ENCODE results near the gene POC1B. TPM values are rescaled to one million over a fixed set of nuclear protein-coding genes. Genes with fewer than 3 reads are reported as not detected.

POC1B gene
- 10 to 100 TPM in 1 of 9 donors, 1 to 10 TPM in 8; 6.8 to 12.4 (median 8.7) TPM for total RNA-seq
- polyA plus RNA-seq, result 1 to 10 TPM; 3.3 to 6.7 TPM
- long read RNA-seq, donor 1, partial matches to known transcripts, result 0 of 14 reads
- long read RNA-seq, donor 1, other reads (novel, unspliced or antisense), result 6 of 14 reads
- long read RNA-seq, donor 2, full-length matches to known transcripts, result 14 of 28 reads
- long read RNA-seq, donor 2, partial matches to known transcripts, result 3 of 28 reads
- long read RNA-seq, donor 2, other reads (novel, unspliced or antisense), result 11 of 28 reads
- long read RNA-seq, donor 3, transcript POC1B-201 (12 exons, 3,001 nt), result major isoform, 6 of 19 reads
- long read RNA-seq, donor 3, partial matches to known transcripts, result 1 of 19 reads
- long read RNA-seq, donor 3, other reads (novel, unspliced or antisense), result 7 of 19 reads

DNA sequence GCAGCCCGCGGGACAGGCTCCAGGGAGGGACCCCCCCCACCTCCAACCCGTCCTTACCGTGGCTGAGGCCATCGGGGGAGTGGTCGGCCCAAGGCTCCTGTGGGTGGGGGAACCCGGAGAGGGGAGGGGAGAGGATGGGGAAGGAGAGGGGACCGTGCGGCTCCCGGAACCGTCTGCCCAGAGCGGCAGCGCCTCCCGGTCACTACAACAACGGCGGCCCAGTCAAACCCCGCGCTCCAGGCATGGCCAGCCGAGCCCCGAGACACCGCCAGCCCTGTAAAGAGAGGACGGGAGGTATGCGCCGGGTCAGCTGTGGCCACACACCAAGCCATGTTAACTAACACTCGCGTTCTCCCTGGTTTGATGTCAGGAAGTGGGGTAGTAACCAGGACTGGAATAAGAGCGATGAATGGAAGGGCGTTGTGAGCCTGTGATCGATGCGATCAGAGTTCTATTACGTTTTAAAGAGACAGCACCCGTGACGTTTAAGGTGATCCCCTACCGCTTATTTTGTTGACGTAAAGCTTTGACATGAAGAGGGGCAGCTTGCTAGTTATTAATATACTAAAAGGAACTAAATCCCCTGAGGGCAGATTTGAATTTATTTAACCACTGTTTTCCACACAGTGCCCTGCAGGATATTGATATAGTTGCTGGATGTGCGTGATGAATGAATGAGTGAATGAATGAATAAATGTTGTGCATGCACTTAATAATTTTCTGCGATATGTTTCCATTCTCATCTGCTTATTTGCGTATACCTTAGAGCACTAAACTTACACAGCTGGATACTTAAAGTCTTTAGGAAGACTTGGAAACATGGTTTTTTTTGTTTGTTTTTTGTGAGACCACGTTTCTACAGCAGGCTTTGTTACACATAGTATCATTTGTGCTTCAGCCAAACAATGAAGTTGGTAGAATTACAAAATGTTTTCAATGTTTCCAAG is at the start of gene POC1B:
Gene POC1B, minus strand, starts transcription at position 224 of the 947 bp plus-strand sequence. Its CDS starts 152 bp downstream, at position 72.
- no peaks in the 10 kb centered on the region for H3K9me3 ChIP-seq
- intact Hi-C loops (cut with DNase I), result loop anchor here (2.0 to 10.0 kb wide), 11 partner anchors 39 to 509 kb away; partner anchors contain the start of gene DUSP6 (in 4 of the 10)
- H3K27ac ChIP-seq, result peak within 1 kb of the TSS; percentile 74 to 95 (median 90)
- peak; percentile 91 to 93 (median 92) for ATAC-seq
- H3K36me3 ChIP-seq, result peaks cover 0 to 3% (median 0%) of the 10 kb centered on the region in 9 donors
- H3K4me1 ChIP-seq, result peaks cover 6 to 46% (median 35%) of the 10 kb centered on the region in 12 donors
- no peaks in the 10 kb centered on the region for H3K27me3 ChIP-seq
- TF ChIP-seq, protein P1, sequence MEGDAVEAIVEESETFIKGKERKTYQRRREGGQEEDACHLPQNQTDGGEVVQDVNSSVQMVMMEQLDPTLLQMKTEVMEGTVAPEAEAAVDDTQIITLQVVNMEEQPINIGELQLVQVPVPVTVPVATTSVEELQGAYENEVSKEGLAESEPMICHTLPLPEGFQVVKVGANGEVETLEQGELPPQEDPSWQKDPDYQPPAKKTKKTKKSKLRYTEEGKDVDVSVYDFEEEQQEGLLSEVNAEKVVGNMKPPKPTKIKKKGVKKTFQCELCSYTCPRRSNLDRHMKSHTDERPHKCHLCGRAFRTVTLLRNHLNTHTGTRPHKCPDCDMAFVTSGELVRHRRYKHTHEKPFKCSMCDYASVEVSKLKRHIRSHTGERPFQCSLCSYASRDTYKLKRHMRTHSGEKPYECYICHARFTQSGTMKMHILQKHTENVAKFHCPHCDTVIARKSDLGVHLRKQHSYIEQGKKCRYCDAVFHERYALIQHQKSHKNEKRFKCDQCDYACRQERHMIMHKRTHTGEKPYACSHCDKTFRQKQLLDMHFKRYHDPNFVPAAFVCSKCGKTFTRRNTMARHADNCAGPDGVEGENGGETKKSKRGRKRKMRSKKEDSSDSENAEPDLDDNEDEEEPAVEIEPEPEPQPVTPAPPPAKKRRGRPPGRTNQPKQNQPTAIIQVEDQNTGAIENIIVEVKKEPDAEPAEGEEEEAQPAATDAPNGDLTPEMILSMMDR (IDR thresholded peaks at IDR 0.05), result no peak
- TF ChIP-seq POLR2A (IDR thresholded peaks at IDR 0.05), result no peak
- 1 to 7% (median 2%) methylated on average over 11 to 39 of the region's 39 CpGs for WGBS, 4 donors
- DNase-seq, result peak; percentile 83 to 91 (median 86)
- peak within 1 kb of the TSS; percentile 68 to 97 (median 92) for H3K4me3 ChIP-seq

DNA sequence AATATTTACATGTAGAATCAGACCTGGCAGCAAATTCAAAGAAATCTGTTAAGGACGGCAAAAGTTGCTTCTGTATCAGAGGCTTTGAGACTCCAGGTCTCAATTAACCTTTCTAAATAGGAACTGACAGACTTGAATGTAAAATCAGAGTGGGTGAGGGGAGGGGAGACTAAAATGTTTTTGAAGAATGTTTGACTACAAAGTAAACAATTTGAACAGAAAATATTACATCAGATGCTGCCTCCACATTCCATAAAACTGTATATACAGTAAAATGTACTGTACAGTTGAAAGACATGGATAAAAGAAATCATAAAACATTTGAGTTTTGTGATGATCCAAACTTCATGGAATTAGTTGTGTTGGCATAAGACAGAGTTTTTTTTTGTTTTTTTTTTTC is 49.5 kb upstream of the POC1B start:
- no peaks in the 10 kb centered on the region for H3K36me3 ChIP-seq
- intact Hi-C loops (cut with DNase I), result no loop called here

DNA sequence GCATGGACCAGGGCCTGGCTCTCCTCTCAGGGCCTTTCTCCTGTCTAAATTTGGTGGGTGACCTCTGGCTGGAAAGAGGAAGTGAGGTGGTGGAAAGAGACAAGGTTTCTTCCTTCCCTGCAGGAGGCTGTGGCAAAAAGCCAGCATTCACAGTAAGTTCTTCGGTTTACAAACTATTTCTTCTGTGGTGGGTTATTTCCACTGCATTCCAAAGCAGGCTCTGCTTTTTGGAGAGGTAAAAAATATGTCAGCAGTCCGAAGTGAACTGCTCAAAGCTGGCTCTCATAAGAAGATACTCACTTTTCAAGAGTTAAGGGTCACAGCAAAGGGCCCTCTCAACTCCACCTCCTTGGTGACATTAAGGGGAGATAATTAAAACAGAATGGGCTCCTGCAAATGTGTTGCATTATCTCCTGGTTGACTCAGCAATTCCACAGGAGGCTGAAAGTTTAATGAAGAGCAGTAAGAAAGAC is 48.9 kb upstream of the POC1B start:
- peaks cover 0 to 11% (median 3%) of the 10 kb centered on the region in 12 donors for H3K4me1 ChIP-seq
- DNase-seq, result peak in 3 of 5 donors; percentile 20 to 37 (median 23)
- ATAC-seq, result peak in 1 of 4 donors; percentile 49
- no peaks in the 10 kb centered on the region for H3K27me3 ChIP-seq
- WGBS, 4 donors, result 25 to 38% (median 34%) methylated on average over 2 of the region's 2 CpGs
- intact Hi-C loops (cut with DNase I), result no loop called here
- H3K9me3 ChIP-seq, result no peaks in the 10 kb centered on the region
- TF ChIP-seq, protein P1 (IDR thresholded peaks at IDR 0.05), result no peak
- no peak for TF ChIP-seq POLR2A (IDR thresholded peaks at IDR 0.05)
- no peak overlapping the region for H3K27ac ChIP-seq
- no peak overlapping the region for H3K4me3 ChIP-seq
- no peaks in the 10 kb centered on the region for H3K36me3 ChIP-seq

More for the DNA sequence above, 49.5 kb upstream of the POC1B start:
- TF ChIP-seq, protein P1 (IDR thresholded peaks at IDR 0.05), result no peak
- no peak for TF ChIP-seq POLR2A (IDR thresholded peaks at IDR 0.05)
- no peak overlapping the region for H3K4me3 ChIP-seq
- no peaks in the 10 kb centered on the region for H3K9me3 ChIP-seq
- DNase-seq, result no peak
- H3K4me1 ChIP-seq, result peaks cover 0 to 11% (median 3%) of the 10 kb centered on the region in 12 donors
- WGBS, 4 donors, result 83 to 91% (median 87%) methylated on average over 1 of the region's 1 CpG
- ATAC-seq, result no peak
- no peaks in the 10 kb centered on the region for H3K27me3 ChIP-seq
- H3K27ac ChIP-seq, result no peak overlapping the region
